ENCODE results near the gene NR2F1.

Gene NR2F1

GRCh38 chr5:93570294-93571113 is 12.5 kb upstream of the NR2F1 start:
- no peak for DNase-seq (ENCODE audit: low read depth)
- TF ChIP-seq CTCF (conservative IDR thresholded peaks at IDR 0.05; ENCODE audit: control insufficient read depth, insufficient read depth, low read depth, low read length): no peak
- no peak overlapping the region for H3K4me3 ChIP-seq (ENCODE audit: control insufficient read depth, low read depth, low read length)

DNA sequence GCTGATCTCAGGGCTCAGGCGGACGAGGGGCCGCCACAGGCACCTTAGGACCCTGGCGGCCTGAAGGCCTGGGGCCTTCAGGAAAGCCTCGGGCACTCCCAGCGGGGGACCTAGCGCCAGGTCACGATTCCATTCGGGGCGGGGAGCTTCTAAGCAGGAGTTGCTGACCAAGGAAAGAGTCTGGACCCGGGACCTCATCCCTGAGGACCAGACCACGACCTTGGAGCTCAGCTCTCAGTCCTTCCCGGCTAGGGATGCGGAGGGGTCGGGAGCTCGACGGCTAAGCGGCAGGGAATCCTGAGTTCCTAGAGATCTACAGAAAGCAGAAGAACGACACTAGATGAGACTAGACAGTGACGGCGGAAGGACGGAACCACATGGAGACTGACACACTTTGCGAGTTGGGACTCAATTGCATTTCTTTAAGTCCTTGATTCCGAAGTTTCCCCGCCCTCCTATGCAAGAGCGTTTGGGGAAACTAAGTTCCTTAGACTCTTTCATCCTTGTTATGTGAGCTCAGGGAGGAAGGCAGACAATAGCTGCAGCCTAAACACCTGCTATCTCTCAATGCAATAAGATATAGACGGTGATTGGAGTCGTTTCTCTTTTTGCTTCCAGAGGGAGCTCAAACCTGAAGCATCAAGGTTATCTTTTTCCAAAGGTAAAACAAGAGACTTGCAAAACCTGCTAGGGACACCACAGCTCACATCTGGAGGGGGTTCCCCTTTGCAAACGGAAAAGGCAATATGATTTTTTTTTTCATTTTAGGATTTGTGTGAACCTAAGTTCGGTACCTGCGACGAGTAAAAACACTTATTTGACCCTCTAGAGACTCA is 11.7 kb upstream of the NR2F1 start:
- no peak overlapping the region for H3K4me3 ChIP-seq (ENCODE audit: control insufficient read depth, low read depth, low read length)
- no peak for TF ChIP-seq CTCF (conservative IDR thresholded peaks at IDR 0.05; ENCODE audit: control insufficient read depth, insufficient read depth, low read depth, low read length)
- no peak for DNase-seq (ENCODE audit: low read depth)

DNA sequence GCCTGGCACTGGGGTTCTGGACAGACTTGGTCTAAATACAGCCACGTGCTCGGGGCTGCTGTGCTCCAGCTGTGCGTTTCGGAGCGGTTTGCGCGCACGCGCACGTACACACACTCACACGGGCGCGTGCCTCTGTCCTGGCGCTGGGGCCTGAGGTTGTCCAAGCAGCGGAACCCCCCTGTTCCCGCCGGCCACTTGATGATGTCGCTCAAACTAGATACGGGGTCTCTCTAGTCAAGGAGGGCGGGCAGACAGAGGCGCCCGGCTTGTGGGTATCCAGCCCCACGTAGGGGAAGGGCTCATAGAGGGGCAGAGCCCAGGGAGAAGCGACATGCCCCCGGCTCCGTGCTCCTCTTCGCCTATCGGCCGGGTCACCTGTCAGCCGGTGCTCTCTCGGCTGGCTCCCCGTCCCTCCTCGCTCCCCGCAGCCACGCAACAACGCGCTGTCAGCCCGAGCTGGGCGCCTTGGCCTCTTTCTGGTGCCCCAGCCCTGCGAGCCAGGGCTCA is 10.9 kb upstream of the NR2F1 start:
- no peak for TF ChIP-seq CTCF (conservative IDR thresholded peaks at IDR 0.05; ENCODE audit: control insufficient read depth, insufficient read depth, low read depth, low read length)
- peak overlapping the region; percentile 26 for H3K4me3 ChIP-seq (ENCODE audit: control insufficient read depth, low read depth, low read length)
- no peak for DNase-seq (ENCODE audit: low read depth)

- no peak for TF ChIP-seq CTCF (conservative IDR thresholded peaks at IDR 0.05; ENCODE audit: control insufficient read depth, insufficient read depth, low read depth, low read length)
- no peak for DNase-seq (ENCODE audit: low read depth)
- H3K4me3 ChIP-seq (ENCODE audit: control insufficient read depth, low read depth, low read length): peak overlapping the region; percentile 26
Observed at GRCh38 chr5:93572608-93573353, 10.2 kb upstream of the NR2F1 start.

- no peak for TF ChIP-seq CTCF (conservative IDR thresholded peaks at IDR 0.05; ENCODE audit: control insufficient read depth, insufficient read depth, low read depth, low read length)
- no peak for DNase-seq (ENCODE audit: low read depth)
Observed at GRCh38 chr5:93573354-93574351, 9.4 kb upstream of the NR2F1 start.

More at GRCh38 chr5:93573354-93574351, 9.4 kb upstream of the NR2F1 start:
- H3K4me3 ChIP-seq (ENCODE audit: control insufficient read depth, low read depth, low read length): no peak overlapping the region
